LNCAP (cell line): Measurements from ENCODE around the gene SCIN.

Source experiments
- CTCF ChIP-seq: fragments of 450-650 bp; IDR thresholded peaks from 2 replicates; pipeline ENCODE4 v1.5.1; 2017; ENCODE audit warnings: mild to moderate bottlenecking

The SCIN gene

GRCh38 chr7:12588259-12588904 is 17.9 kb downstream of the SCIN start:
- TF ChIP-seq CTCF = no peak

- no peak for TF ChIP-seq CTCF
Observed at GRCh38 chr7:12590559-12590958, 20.0 kb downstream of the SCIN start.

- TF ChIP-seq CTCF = no peak
Observed at GRCh38 chr7:12594122-12594897, 23.8 kb downstream of the SCIN start.

GRCh38 chr7:12595148-12595547 is 24.6 kb downstream of the SCIN start:
- no peak for TF ChIP-seq CTCF

- TF ChIP-seq CTCF = no peak
Observed at GRCh38 chr7:12596225-12596790, 25.8 kb downstream of the SCIN start.

GRCh38 chr7:12601302-12601869 is 30.9 kb downstream of the SCIN start:
- TF ChIP-seq CTCF = no peak

- no peak for TF ChIP-seq CTCF
Observed at GRCh38 chr7:12607134-12607533, 36.6 kb downstream of the SCIN start.
